ENCODE measurements around the gene IFNA4.

IFNA4 gene

GRCh38 chr9:21141427-21141882 lies 45.9 kb downstream of the IFNA4 start, which contains the start of gene IFNW1:
IFNW1 (minus strand) TSS chr9:21141832; CDS start chr9:21141570, 262 bp downstream.
- Histone ChIP-seq H3K4me3 (no peak within 1 kb of the TSS), H3K36me3 (replicated peaks) (no peaks in the 10 kb centered on the region), H3K27me3 (ENCODE audit: low read depth) (no peaks in the 10 kb centered on the region), H3K4me1 (no peaks in the 10 kb centered on the region), H3K9me3 (no peaks in the 10 kb centered on the region)
- no peak for DNase-seq (ENCODE audit: low spot score in 2 of 2)
- in situ Hi-C loops (cut with MboI; ENCODE audit: low sequenced_read_pairs), result no loop called here

DNA sequence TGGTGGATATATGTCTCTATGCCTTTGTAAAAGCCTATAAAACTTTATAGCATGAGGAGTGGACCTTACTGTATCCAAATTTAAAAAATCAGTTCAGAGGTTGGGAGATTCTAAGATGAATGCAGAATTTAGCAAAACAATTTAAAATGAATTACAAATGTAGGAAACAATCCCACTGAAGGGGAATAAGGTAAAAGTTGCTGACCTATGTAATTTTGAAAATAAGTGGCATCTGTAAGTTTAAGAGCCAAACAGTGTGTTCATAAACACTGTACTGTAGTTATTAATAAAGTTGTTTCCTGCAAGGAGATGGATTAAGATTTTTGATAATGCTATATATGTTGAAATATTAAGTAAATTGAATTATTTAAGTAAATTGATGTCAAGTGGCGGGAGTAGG lies 50.4 kb downstream of the IFNA4 start:
- H3K4me3 ChIP-seq, result no peak overlapping the region
- no peaks in the 10 kb centered on the region for H3K36me3 ChIP-seq (replicated peaks)
- no peak for DNase-seq (ENCODE audit: low spot score in 2 of 2)
- in situ Hi-C loops (cut with MboI; ENCODE audit: low sequenced_read_pairs), result no loop called here
- H3K4me1 ChIP-seq, result no peaks in the 10 kb centered on the region
- H3K27me3 ChIP-seq (ENCODE audit: low read depth), result no peaks in the 10 kb centered on the region
- H3K9me3 ChIP-seq, result no peaks in the 10 kb centered on the region
